Omental fat pad (tissue), 4 donors: ENCODE data around the gene XPA. TPM values are rescaled to one million over a fixed set of nuclear protein-coding genes. Genes with fewer than 3 reads are reported as not detected.

Experiments
- ATAC-seq: fragments of 150-250 bp; one replicate; pipeline ENCODE4 v1.9.1; 2016; ENCODE audit warnings: mild to moderate bottlenecking, moderate library complexity; ENCODE audit not compliant: low FRiP score
- DNase-seq: peaks from one replicate; pipeline ENCODE4 v3.0.0-alpha.2; 2019; ENCODE audit warnings: low spot score
- CTCF ChIP-seq, 3 donors: fragments of 450-650 bp; IDR thresholded peaks; one replicate each; pipeline ENCODE4 v1.5.1; 2016 to 2017; ENCODE audit warnings: antibody characterized with exemption in 3 of 3, mild to moderate bottlenecking in 3 of 3, moderate library complexity in 2 of 3
- total RNA-seq, 4 donors: library from RNA; depleted of rRNA; stranded (reverse); fragments of >200 nt; gene quantifications; one replicate each; pipeline ENCODE4 v1.1.0, GENCODE V29; 2016

The XPA gene
- total RNA-seq, 4 donors from 2014 or later: 8.3 to 15.1 (median 12.9) TPM

- DNase-seq (no peak), ATAC-seq (no peak)
- no peak for TF ChIP-seq CTCF (IDR thresholded peaks at IDR 0.05)
Measured at GRCh38 chr9:97658707-97659106, 38.4 kb downstream of the XPA start.

DNA sequence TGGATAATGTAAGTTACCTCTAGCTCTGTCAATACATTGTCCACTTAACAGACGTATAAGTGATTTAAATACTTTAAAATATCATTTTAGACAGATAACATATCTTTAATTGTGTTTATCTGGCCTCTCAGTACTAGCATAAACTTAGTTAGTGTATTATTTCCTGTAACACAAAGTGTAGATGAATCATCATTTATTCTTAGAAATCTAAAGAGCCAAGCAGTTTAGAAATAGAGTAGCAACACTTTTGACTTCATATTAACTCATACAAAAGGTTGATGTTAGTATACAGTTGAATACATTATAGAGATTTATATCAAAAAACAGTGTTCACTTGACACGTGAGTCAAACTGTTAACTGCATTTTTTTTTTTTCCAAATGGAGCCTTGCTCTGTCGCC, 45.5 kb downstream of the XPA start:
- TF ChIP-seq CTCF (IDR thresholded peaks at IDR 0.05): no peak
- DNase-seq (no peak), ATAC-seq (no peak)

GRCh38 chr9:97647996-97648395, 49.1 kb downstream of the XPA start:
- no peak for TF ChIP-seq CTCF (IDR thresholded peaks at IDR 0.05)
- ATAC-seq (no peak), DNase-seq (no peak)

DNA sequence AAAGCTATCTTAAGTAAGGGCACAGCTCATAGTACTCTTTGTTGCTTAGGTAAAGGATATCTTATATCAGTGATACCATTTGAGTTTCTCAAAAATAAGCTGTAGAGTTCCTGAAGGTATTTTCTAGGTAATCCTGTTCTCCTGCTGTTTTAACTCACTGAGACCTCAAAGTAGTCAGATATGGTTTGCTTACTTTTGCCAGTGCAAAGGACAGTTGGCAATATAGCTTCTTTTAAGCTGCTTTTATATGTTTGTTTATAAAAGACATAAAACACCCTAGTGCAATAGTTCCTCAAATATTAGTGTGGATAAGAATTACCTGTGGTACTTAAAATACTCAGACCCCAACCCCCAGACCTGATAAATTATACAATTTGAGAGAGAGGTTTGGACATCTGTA, 51.4 kb downstream of the XPA start:
- ATAC-seq (no peak), DNase-seq (no peak)
- TF ChIP-seq CTCF (IDR thresholded peaks at IDR 0.05): no peak

DNA sequence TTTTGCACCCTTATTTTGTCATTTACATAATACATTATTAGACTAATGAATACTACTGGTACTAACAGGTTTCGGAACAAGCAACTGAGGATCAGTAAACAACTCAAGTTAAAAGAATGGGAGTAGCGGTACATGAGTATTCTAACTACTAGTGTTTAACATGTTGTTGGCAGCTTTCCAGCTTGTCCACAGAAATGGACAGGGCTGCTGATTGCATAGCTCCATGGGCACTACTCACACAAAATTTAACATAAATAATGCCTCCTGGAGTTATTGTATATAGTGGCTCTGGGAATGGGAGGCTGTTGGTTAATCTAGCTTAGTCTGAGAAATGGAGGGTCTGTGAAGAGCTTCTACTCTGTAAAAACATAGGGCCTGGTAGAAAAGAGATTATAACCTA, 56.8 kb downstream of the XPA start:
- no peak for ATAC-seq
- no peak for TF ChIP-seq CTCF (IDR thresholded peaks at IDR 0.05)
- no peak for DNase-seq

DNA sequence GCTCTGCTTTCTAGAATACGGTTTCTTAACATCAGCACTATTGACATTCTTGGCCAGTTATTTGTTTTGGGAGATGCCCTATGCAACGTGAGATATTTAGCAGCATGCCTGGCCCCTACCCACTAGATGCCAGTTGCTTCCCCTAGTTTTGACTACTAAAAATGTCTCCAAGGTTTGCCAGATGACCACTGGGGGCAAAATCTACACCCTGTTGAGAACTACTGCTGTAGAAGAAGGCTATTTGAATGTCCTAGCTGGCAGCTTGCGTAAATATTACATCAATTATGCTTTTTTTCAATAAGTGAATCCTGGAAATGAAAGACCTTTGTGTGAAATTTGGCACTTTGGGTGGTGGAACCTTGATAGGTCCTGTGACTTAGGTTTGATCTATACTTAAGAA, 58.5 kb downstream of the XPA start:
- no peak for TF ChIP-seq CTCF (IDR thresholded peaks at IDR 0.05)
- DNase-seq (no peak), ATAC-seq (no peak)

- DNase-seq: no peak
- no peak for TF ChIP-seq CTCF (IDR thresholded peaks at IDR 0.05)
- ATAC-seq: no peak
Measured at GRCh38 chr9:97636903-97637302, 60.2 kb downstream of the XPA start.
